ENCODE data around the gene B4GALT1.

Gene B4GALT1

GRCh38 chr9:33117796-33118195, 49.3 kb downstream of the B4GALT1 start:
- no peak for DNase-seq

DNA sequence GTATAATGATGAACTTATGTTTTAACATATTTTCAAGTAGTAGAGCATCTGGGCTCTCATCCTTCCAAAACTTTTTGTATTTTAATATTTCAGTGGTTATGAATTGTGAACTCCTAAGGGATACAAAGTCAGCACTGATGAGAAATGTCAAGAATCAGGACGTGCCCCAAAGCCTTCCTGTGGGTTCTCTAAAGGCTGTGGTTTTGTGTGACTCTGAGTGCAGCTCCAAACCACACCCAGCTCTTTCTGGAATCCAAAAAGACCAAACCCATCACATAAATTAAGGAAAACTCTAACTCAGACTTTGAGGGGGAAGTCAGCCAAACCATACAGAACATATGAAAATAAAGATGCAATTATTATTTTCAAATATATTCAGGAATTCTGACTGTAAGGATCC, 49.8 kb downstream of the B4GALT1 start:
- DNase-seq: no peak

GRCh38 chr9:33116860-33117259, 50.3 kb downstream of the B4GALT1 start:
- no peak for DNase-seq

GRCh38 chr9:33114746-33115145, 52.4 kb downstream of the B4GALT1 start:
- no peak for DNase-seq

- DNase-seq: no peak
Observed at GRCh38 chr9:33113799-33114547, 53.2 kb downstream of the B4GALT1 start.

- DNase-seq: no peak
Observed at GRCh38 chr9:33112094-33112493, 55.0 kb downstream of the B4GALT1 start.

GRCh38 chr9:33111631-33112030, 55.5 kb downstream of the B4GALT1 start:
- DNase-seq: no peak

- no peak for DNase-seq
Observed at GRCh38 chr9:33110686-33111085, 56.5 kb downstream of the B4GALT1 start.

DNA sequence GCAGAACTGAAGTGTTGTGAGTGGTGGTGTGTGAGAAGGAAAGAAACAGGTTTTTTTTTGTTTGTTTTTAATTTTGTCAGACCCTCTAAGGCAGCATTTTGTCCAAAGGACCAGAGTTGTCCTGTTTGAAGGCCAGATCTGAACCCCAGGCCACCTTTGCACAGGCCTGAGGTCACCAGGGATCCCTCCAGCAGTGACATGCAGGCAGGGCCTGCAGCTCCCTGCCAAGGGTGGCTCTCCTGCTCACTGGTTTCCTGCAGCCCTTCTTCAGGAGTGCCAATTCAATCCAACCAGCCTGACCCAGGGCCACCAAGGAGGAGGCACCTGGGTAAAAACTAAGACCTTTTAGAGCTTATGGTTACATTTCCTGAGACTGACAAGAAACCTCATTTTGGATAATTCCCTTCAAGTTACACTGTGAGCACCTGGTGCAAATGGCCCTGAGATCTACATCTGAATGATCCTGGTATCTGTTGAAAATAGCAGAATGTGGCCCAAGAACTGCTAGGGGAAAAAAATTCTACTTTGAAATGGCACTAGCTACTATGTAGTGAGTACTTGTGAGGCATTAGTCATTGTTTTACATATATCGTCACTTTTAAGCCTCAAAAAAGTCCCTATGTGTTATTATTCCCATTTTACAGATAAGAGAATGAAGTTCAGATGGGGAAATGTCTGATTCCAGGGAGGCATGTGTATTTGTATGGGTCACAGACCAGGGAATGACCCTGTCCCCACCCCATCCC, 57.1 kb downstream of the B4GALT1 start:
- no peak for DNase-seq

DNA sequence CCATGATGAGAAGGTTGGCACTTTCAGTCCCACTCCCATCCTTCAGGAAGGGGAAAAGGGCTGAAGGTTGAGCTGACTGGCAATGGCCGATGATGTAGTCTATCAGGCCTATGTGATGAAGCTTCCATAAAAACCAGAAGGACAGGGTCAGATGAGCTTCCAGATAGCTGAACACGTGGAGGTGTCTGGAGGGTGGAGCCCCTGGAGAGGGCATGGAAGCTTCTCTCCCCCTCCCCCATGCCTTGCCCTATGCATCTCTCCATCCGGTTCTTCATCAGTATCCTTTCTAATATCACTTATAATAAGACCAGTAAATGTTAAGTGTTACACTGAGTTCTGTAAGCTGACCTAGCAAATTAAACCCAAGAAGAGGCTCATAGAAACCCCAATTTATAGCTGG, 58.0 kb downstream of the B4GALT1 start:
- DNase-seq: no peak

DNA sequence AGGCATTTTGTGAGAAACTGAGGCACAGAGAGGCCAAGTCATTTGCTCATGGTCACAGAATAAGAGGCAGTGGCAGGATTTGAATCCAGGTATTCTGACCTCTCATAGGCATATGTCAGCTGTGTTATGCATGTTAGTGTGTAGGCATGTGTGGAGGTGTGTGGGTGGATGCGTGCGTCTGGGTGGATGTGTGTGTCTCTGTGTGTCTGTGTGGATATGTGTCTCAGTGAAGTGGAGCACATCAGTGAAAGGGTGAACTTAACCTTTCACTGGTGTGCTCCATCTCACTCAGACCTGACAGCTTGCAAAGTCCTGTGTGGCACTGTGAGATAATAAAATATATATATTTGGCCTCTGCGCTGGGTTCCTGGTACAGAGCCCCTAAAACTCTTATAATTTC, 58.7 kb downstream of the B4GALT1 start:
- DNase-seq: no peak

GRCh38 chr9:33107762-33108161, 59.4 kb downstream of the B4GALT1 start:
- no peak for DNase-seq

- DNase-seq: no peak
Observed at GRCh38 chr9:33106827-33107621, 60.1 kb downstream of the B4GALT1 start.

GRCh38 chr9:33106372-33106771, 60.8 kb downstream of the B4GALT1 start:
- DNase-seq: no peak

DNA sequence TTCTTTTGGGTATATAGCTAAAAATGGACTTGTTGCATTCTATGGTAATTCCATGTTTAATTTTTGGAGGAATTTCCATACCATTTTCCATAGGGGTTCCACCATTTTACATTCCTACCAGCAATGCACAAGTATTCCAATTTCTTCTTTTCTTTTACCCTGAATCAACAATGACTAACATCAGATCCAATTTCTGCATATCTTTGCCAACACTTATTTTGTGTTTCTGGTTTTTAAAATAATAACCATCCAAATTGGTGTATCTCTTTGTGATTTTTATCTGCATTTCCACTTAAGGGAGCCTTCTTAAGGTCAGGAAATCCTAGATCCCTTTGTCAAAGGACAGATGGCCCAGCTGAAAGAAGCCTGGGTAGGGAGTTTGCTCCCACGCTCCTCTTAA, 61.2 kb downstream of the B4GALT1 start:
- no peak for DNase-seq

DNA sequence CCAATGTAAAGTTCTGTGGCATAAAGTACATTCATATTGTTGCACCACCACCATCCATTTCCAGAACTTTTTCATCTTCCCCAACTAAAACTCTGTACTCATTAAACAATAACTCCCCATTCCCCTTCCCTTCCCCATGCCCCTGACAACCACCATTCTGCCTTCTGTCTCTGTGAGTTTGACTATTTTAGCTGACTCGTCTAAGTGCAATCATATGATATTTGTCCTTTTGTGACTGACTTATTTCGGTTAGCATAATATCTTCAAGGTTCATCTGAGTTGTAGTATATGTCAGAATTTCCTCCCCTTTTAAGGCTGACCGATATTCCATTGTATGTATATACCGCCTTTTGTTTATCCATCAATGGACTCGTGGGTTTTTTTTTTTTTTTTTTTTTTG, 61.6 kb downstream of the B4GALT1 start:
- no peak for DNase-seq

DNA sequence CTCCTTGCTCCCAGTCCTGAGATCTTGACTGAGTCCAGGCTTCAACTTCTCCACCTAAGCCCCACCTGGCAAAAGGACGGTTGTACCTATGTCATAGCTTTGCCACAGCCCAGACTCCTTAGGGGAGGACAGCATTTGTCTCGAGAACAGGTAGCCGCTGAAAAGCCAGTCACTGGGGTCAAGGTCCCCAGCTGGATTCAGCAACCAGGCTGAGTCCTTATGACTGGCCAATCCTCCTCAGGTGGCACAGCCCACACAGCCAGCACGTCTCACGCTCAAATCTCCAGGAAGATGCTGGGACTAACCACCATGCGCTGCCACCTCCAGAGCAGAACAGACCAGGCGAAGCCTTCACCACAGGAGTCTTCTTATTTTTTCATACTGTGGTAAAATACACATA, 62.7 kb downstream of the B4GALT1 start:
- DNase-seq: no peak

- DNase-seq: no peak
Observed at GRCh38 chr9:33103501-33104281, 63.4 kb downstream of the B4GALT1 start.

- DNase-seq: no peak
Observed at GRCh38 chr9:33102551-33103210, 64.5 kb downstream of the B4GALT1 start.

- no peak for DNase-seq
Observed at GRCh38 chr9:33101104-33101951, 65.8 kb downstream of the B4GALT1 start.

DNA sequence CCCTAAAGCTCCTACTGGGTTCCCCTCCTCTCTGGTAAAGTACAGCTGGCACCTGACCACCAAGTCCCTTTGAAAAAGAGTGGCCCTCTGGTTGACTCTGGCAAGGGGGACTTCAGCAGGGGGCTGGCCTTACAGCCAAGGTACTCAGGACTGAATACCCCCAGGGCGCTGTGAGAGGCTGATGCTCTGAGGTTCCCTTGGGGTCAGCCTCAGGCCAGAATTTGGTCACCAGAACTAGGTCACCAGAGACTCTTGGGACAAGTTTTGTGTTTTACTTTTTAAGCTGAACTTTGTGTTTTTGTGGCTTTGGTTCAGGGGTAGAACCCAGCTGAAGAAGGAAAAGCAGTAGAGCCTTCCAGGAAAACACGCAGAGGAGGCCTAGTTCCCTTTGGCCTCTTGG, 67.4 kb downstream of the B4GALT1 start:
- no peak for DNase-seq

All from stimulated activated CD4-positive, alpha-beta T cell treated with anti-CD3 and anti-CD28 coated beads, Interleukin-4, amount 100 ng/mL, for 4 hours (primary cell).